Measurements from ENCODE around the gene C2CD4C. TPM values are rescaled to one million over a fixed set of nuclear protein-coding genes. Genes with fewer than 3 reads are reported as not detected.
"Not testable (repeated sequence)": the region's sequence is repeated elsewhere in the genome, so short reads cannot be mapped to it uniquely, and the experiment has no call there.

C2CD4C gene
- total and polyA plus RNA-seq, 10 of the 15 experiments (the other 5 are each of a cell fraction or from before 2014, with no cell fraction given) = not detected

GRCh38 chr19:383040-383439 lies 25.9 kb downstream of the C2CD4C start:
- Histone ChIP-seq H3K9me3 (replicated peaks; ENCODE audit: control insufficient read depth, insufficient read depth, low read length) (no peaks in the 10 kb centered on the region; the same call in 2 of the 3 replicates), H4K20me1 (ENCODE audit: control insufficient read depth, insufficient read depth) (no peaks in the 10 kb centered on the region), H3K4me2 (ENCODE audit: control insufficient read depth, insufficient read depth) (peak overlapping the region; percentile 90), H3K36me3 (ENCODE audit: control insufficient read depth in 2 of 2, insufficient read depth in 2 of 2, low read length in 1 of 2) (no peaks in the 10 kb centered on the region), H3K4me1 (ENCODE audit: control insufficient read depth, insufficient read depth, low read length) (peaks cover 20% of the 10 kb centered on the region), H3K27me3 (replicated peaks in 1 of 2; ENCODE audit: control insufficient read depth in 2 of 2, insufficient read depth in 2 of 2, low read length in 1 of 2) (no peaks in the 10 kb centered on the region), H3K9ac (ENCODE audit: control insufficient read depth, insufficient read depth, low read length) (no peak overlapping the region), H2AFZ (ENCODE audit: control insufficient read depth, low read depth, low read length) (peak overlapping the region; percentile 34; the same call in 1 of the 2 replicates), H3K79me2 (ENCODE audit: control insufficient read depth, insufficient read depth, low read length) (no peaks in the 10 kb centered on the region), H3K4me3 (peak overlapping the region; percentile 43; the same call in 1 of the 2 replicates), H3K27ac (ENCODE audit: control insufficient read depth, insufficient read depth) (peak overlapping the region; percentile 18)
- ChIA-PET POLR2A (no interaction called here), RAD21 (ENCODE audit: unreplicated experiment) (interaction anchor here (1.0 kb wide), 1 partner anchor 40 kb away, joined by 4 read pairs; no protein-coding TSS in a partner anchor), CTCF (interaction anchor here (1.1 to 1.4 kb wide), 2 partner anchors 106 to 128 kb away, joined by 3 to 4 read pairs; no protein-coding TSS in a partner anchor), SMC1A (ENCODE audit: uncharacterized antibody, unreplicated experiment) (interaction anchor here (0.7 kb wide), 1 partner anchor 123 kb away, joined by 3 read pairs; no protein-coding TSS in a partner anchor)
- TF ChIP-seq SUZ12 (IDR thresholded peaks at IDR 0.05; ENCODE audit: unreplicated experiment) (no peak), CHD1 (IDR thresholded peaks at IDR 0.05; ENCODE audit: low read depth, low read length) (no peak), HDGF (IDR thresholded peaks at IDR 0.05) (no peak), STAT1 (conservative IDR thresholded peaks at IDR 0.05) (no peak)
- intact Hi-C loops (cut with micrococcal nuclease; ENCODE audit: unreplicated experiment) = no loop called here
- ATAC-seq (no peak), DNase-seq (ENCODE audit: low read depth, low spot score) (no peak), FAIRE-seq (no peak)
- BruUV-seq (replicated peaks) = no TSS peak
- 57% methylated on average over 19 of the region's 19 CpGs for WGBS (ENCODE audit: insufficient coverage, insufficient replicate concordance, low lambda C conversion rate, missing lambda C conversion rate)
- in situ Hi-C loops (cut with MboI) = no loop called here

GRCh38 chr19:382578-382977 lies 26.4 kb downstream of the C2CD4C start:
- BruUV-seq (replicated peaks); H3K27me3 ChIP-seq (replicated peaks in 1 of 2; ENCODE audit: control insufficient read depth in 2 of 2, insufficient read depth in 2 of 2, low read length in 1 of 2); H3K36me3 ChIP-seq (ENCODE audit: control insufficient read depth in 2 of 2, insufficient read depth in 2 of 2, low read length in 1 of 2); intact Hi-C loops (cut with micrococcal nuclease; ENCODE audit: unreplicated experiment); POLR2A ChIA-PET; H3K79me2 ChIP-seq (ENCODE audit: control insufficient read depth, insufficient read depth, low read length); in situ Hi-C loops (cut with MboI); H3K9ac ChIP-seq (ENCODE audit: control insufficient read depth, insufficient read depth, low read length); H4K20me1 ChIP-seq (ENCODE audit: control insufficient read depth, insufficient read depth); H3K9me3 ChIP-seq (replicated peaks; ENCODE audit: control insufficient read depth, insufficient read depth, low read length): not testable (repeated sequence)
- ChIA-PET RAD21 (ENCODE audit: unreplicated experiment) (interaction anchor here (1.0 kb wide), 1 partner anchor 39 kb away, joined by 4 read pairs; no protein-coding TSS in a partner anchor), CTCF (interaction anchor here (1.1 to 1.4 kb wide), 2 partner anchors 106 to 129 kb away, joined by 3 to 4 read pairs; no protein-coding TSS in a partner anchor), SMC1A (ENCODE audit: uncharacterized antibody, unreplicated experiment) (interaction anchor here (0.7 kb wide), 1 partner anchor 124 kb away, joined by 3 read pairs; no protein-coding TSS in a partner anchor)
- DNase-seq (ENCODE audit: low read depth, low spot score) = peak; percentile 69
- WGBS (ENCODE audit: insufficient coverage, insufficient replicate concordance, low lambda C conversion rate, missing lambda C conversion rate) = 3% methylated on average over 9 of the region's 9 CpGs
- H3K4me3 ChIP-seq = peak overlapping the region; percentile 43; the same call in 1 of the 2 replicates
- H2AFZ ChIP-seq (ENCODE audit: control insufficient read depth, low read depth, low read length) = peak overlapping the region; percentile 34; the same call in 1 of the 2 replicates
- peak; percentile 84 for ATAC-seq
- peak overlapping the region; percentile 18 for H3K27ac ChIP-seq (ENCODE audit: control insufficient read depth, insufficient read depth)
- H3K4me1 ChIP-seq (ENCODE audit: control insufficient read depth, insufficient read depth, low read length) = peaks cover 20% of the 10 kb centered on the region
- H3K4me2 ChIP-seq (ENCODE audit: control insufficient read depth, insufficient read depth) = peak overlapping the region; percentile 90
- FAIRE-seq = peak; percentile 78
- TF ChIP-seq IRF4 (IDR thresholded peaks at IDR 0.05; ENCODE audit: low read depth, low read length) (0 out of 2 replicates have a peak, but pooled peaks have one; percentile 20), FOXM1 (IDR thresholded peaks at IDR 0.05; ENCODE audit: low read depth, low read length) (peak; percentile 70; the same call in 1 of the 2 replicates), ATF2 (IDR thresholded peaks at IDR 0.05; ENCODE audit: low read length) (peak; percentile 67; the same call in 1 of the 2 replicates), RELB (IDR thresholded peaks at IDR 0.05; ENCODE audit: low read depth) (0 out of 2 replicates have a peak, but pooled peaks have one; percentile 18), BCL11A (IDR thresholded peaks at IDR 0.05; ENCODE audit: low read depth, low read length) (peak; percentile 73), RUNX3 (IDR thresholded peaks at IDR 0.05; ENCODE audit: low read length) (peak; percentile 92), NFIC (IDR thresholded peaks at IDR 0.05; ENCODE audit: low read depth, low read length) (peak; percentile 62; the same call in 1 of the 2 replicates), GABPA (IDR thresholded peaks at IDR 0.05; ENCODE audit: low read depth) (peak; percentile 56; the same call in 1 of the 2 replicates), EP300 (IDR thresholded peaks at IDR 0.05; ENCODE audit: borderline replicate concordance in 1 of 2, control insufficient read depth in 1 of 2, low read depth in 2 of 2, low read length in 2 of 2) (peak in 1 of 2 experiments; percentile 45; a peak in 1 of 4 replicates), TCF3 (IDR thresholded peaks at IDR 0.05; ENCODE audit: borderline replicate concordance, insufficient read depth, low read depth, low read length) (peak; percentile 51; the same call in 1 of the 2 replicates), EED (IDR thresholded peaks at IDR 0.05; ENCODE audit: low read depth) (peak; percentile 86)
